SK-N-SH (cell line): Measurements from ENCODE around the gene DNAJC9. TPM values are rescaled to one million over a fixed set of nuclear protein-coding genes. Genes with fewer than 3 reads are reported as not detected.

Source experiments
- CTCF ChIA-PET: fragments of 300-600, 350-600 bp; formaldehyde crosslinking; extraction: SDS; loops from one replicate; lab custom pipeline; 2021; lab: Yijun Ruan, JAX
- POLR2A ChIA-PET: fragments of 350-600 bp; sonication (Branson Sonifier 250); formaldehyde crosslinking; extraction: SDS; loops from one replicate; lab custom pipeline; 2020; ENCODE audit warnings: antibody characterized with exemption, inconsistent platforms; lab: Yijun Ruan, JAX
- DNase-seq: peaks from one replicate; pipeline ENCODE4 v3.0.0; 2012
- H2AFZ ChIP-seq: fragments of 200-600 bp; sonication (generic); 2 replicates; pipeline ENCODE4 v1.8.1; 2016; ENCODE audit warnings: antibody characterized with exemption, mild to moderate bottlenecking, low read depth
- H3F3A ChIP-seq: fragments of 200-600 bp; sonication (generic); replicated peaks from 2 replicates; pipeline ENCODE3; 2016; ENCODE audit warnings: antibody characterized with exemption, mild to moderate bottlenecking; ENCODE audit not compliant: insufficient read depth
- H3K27ac ChIP-seq, 2 experiments: fragments of 200-500 bp in 1 of 2; fragments of 200-600 bp in 1 of 2; sonication (Bioruptor generic) in 1 of 2; sonication (generic), shearing (Covaris generic) in 1 of 2; 2 replicates each; pipeline versions ENCODE4 v1.5.1 to v1.6.1; 2014 to 2016; ENCODE audit warnings: low read depth in 2 of 2, inconsistent platforms in 1 of 2, low read length in 1 of 2, mild to moderate bottlenecking in 1 of 2, mixed read lengths in 1 of 2
- H3K27me3 ChIP-seq: fragments of 200-600 bp; sonication (generic), shearing (Covaris generic); 2 replicates; pipeline ENCODE4 v1.6.1; 2016; ENCODE audit warnings: mixed run types; ENCODE audit not compliant: insufficient read depth
- H3K36me3 ChIP-seq, 2 experiments: fragments of 200-500 bp in 1 of 2; fragments of 200-600 bp in 1 of 2; sonication (Bioruptor generic) in 1 of 2; sonication (generic) in 1 of 2; replicated peaks in 1 of 2; 2 replicates each; pipeline versions ENCODE3 to v1.5.1; 2014 to 2016; ENCODE audit warnings: low read length in 1 of 2, mild to moderate bottlenecking in 1 of 2; ENCODE audit not compliant: insufficient read depth in 2 of 2, control insufficient read depth in 1 of 2
- H3K4me1 ChIP-seq, 2 experiments: fragments of 200-500 bp in 1 of 2; fragments of 200-600 bp in 1 of 2; sonication (Bioruptor generic) in 1 of 2; sonication (generic), shearing (Covaris generic) in 1 of 2; 2 replicates each; pipeline versions ENCODE4 v1.5.1 to v1.6.1; 2014 to 2016; ENCODE audit warnings: low read depth in 1 of 2, low read length in 1 of 2, mixed run types in 1 of 2; ENCODE audit not compliant: insufficient read depth in 2 of 2, control insufficient read depth in 1 of 2
- H3K4me2 ChIP-seq: fragments of 200-600 bp; sonication (generic), shearing (Covaris generic); 2 replicates; pipeline ENCODE4 v1.6.1; 2017; ENCODE audit warnings: mixed run types
- H3K4me3 ChIP-seq, 2 experiments: fragments of 200-500 bp in 1 of 2; fragments of 200-600 bp in 1 of 2; sonication (Bioruptor generic) in 1 of 2; sonication (generic), shearing (Covaris generic) in 1 of 2; 2 replicates each; pipeline versions ENCODE4 v1.5.1 to v1.8.1; 2014 to 2016; ENCODE audit warnings: low read depth in 2 of 2, inconsistent platforms in 1 of 2, low read length in 1 of 2, mild to moderate bottlenecking in 1 of 2, mixed read lengths in 1 of 2, moderate library complexity in 1 of 2
- H3K79me2 ChIP-seq: fragments of 200-600 bp; sonication (generic); 2 replicates; pipeline ENCODE4 v1.8.1; 2017; ENCODE audit warnings: mild to moderate bottlenecking; ENCODE audit not compliant: insufficient read depth
- H3K9ac ChIP-seq: fragments of 200-600 bp; sonication (generic); 2 replicates; pipeline ENCODE4 v1.6.1; 2017; ENCODE audit warnings: mixed run types
- H3K9me2 ChIP-seq: fragments of 200-600 bp; sonication (generic); 2 replicates; pipeline ENCODE4 v1.6.1; 2017; ENCODE audit warnings: mixed run types
- H3K9me3 ChIP-seq: fragments of 200-600 bp; sonication (generic); 2 replicates; pipeline ENCODE4 v1.6.1; 2017; ENCODE audit warnings: mixed run types, mild to moderate bottlenecking, moderate library complexity
- H4K20me1 ChIP-seq: fragments of 200-600 bp; sonication (generic); 2 replicates; pipeline ENCODE4 v1.6.1; 2017; ENCODE audit warnings: mild to moderate bottlenecking, mixed run types; ENCODE audit not compliant: insufficient read depth
- CTCF ChIP-seq: fragments of 200-600 bp; sonication (generic); IDR thresholded peaks from 2 replicates; pipeline ENCODE4 v1.6.1; 2017; ENCODE audit warnings: antibody characterized with exemption, mild to moderate bottlenecking, moderate library complexity
- ELF1 ChIP-seq: IDR thresholded peaks from 2 replicates; pipeline ENCODE4 v1.4.0; 2012
- EP300 ChIP-seq, 2 experiments: IDR thresholded peaks; 2 replicates each; pipeline versions ENCODE4 v1.4.0 to v1.6.1; 2012; ENCODE audit warnings: borderline replicate concordance in 1 of 2, low read depth in 1 of 2, low read length in 1 of 2
- EZH2phosphoT487 ChIP-seq: fragments of 200-600 bp; sonication (generic); IDR thresholded peaks from 2 replicates; pipeline ENCODE4 v1.6.1; 2017; ENCODE audit warnings: low read depth, mixed run types, mild to moderate bottlenecking, antibody characterized with exemption, moderate library complexity, borderline replicate concordance
- FOXJ3 ChIP-seq: sonication (generic); formaldehyde crosslinking; IDR thresholded peaks from 2 replicates; pipeline ENCODE4 v1.5.1; 2020; ENCODE audit warnings: mild to moderate bottlenecking, missing genetic modification reagents
- FOXM1 ChIP-seq: IDR thresholded peaks from 2 replicates; pipeline ENCODE4 v1.4.0; 2012; ENCODE audit warnings: low read depth, mild to moderate bottlenecking
- MEF2A ChIP-seq: IDR thresholded peaks from 2 replicates; pipeline ENCODE4 v1.4.0; 2012; ENCODE audit warnings: low read depth, borderline replicate concordance
- POLR2AphosphoS5 ChIP-seq: IDR thresholded peaks from 2 replicates; pipeline ENCODE4 v1.6.1; 2012; ENCODE audit warnings: low read depth, low read length
- RCOR1 ChIP-seq: fragments of 150-350 bp; IDR thresholded peaks from 2 replicates; pipeline ENCODE4 v1.6.1; 2017; ENCODE audit warnings: antibody characterized with exemption, low read length
- REST ChIP-seq: IDR thresholded peaks from 2 replicates; pipeline ENCODE4 v1.6.1; 2012; ENCODE audit warnings: mild to moderate bottlenecking, low read depth, low read length, moderate library complexity
- RXRA ChIP-seq: IDR thresholded peaks from 2 replicates; pipeline ENCODE4 v1.4.0; 2012; ENCODE audit warnings: low read depth, mild to moderate bottlenecking, borderline replicate concordance
- SIN3A ChIP-seq: IDR thresholded peaks from 2 replicates; pipeline ENCODE4 v1.6.1; 2012; ENCODE audit warnings: low read depth, mild to moderate bottlenecking, low read length, moderate library complexity, borderline replicate concordance
- SMC3 ChIP-seq: IDR thresholded peaks from 2 replicates; pipeline ENCODE4 v1.6.1; 2012; ENCODE audit warnings: low read depth, low read length, improper control_type of control experiment
- TAF1 ChIP-seq: IDR thresholded peaks from 2 replicates; pipeline ENCODE4 v1.6.1; 2012; ENCODE audit warnings: low read depth, mild to moderate bottlenecking, low read length, moderate library complexity, borderline replicate concordance
- TCF12 ChIP-seq: IDR thresholded peaks from 2 replicates; pipeline ENCODE4 v1.4.0; 2012
- USF1 ChIP-seq: IDR thresholded peaks from 2 replicates; pipeline ENCODE4 v1.4.0; 2012; ENCODE audit warnings: low read depth, borderline replicate concordance
- USF2 ChIP-seq: fragments of 150-350 bp; IDR thresholded peaks from 2 replicates; pipeline ENCODE4 v1.6.1; 2017; ENCODE audit warnings: antibody characterized with exemption, low read length, low read depth, borderline replicate concordance
- YY1 ChIP-seq: IDR thresholded peaks from 2 replicates; pipeline ENCODE4 v1.4.0; 2012; ENCODE audit warnings: low read depth, mild to moderate bottlenecking
- WGBS: methylation state at CpG from one replicate; pipeline ENCODE4 v1.1.6; 2017; ENCODE audit warnings: low lambda C conversion rate; 5-methylcytosine and 5-hydroxymethylcytosine counted together
- polyA plus RNA-seq, 3 experiments: library from polyadenylated mRNA; depleted of rRNA; stranded (reverse); fragments of >200 nt; gene quantifications; 2 replicates each; pipeline ENCODE4 v1.2.3, GENCODE V29; 2012

Gene DNAJC9
- polyA plus RNA-seq, 1 of the 3 experiments (the other 2 are of a cell fraction): 23.9 TPM

GRCh38 chr10:73234695-73235094 is 12.4 kb downstream of the DNAJC9 start:
- Histone ChIP-seq H3K4me2 (no peak overlapping the region), H3K9ac (no peak overlapping the region)
- TF ChIP-seq TCF12 (no peak), REST (no peak), RCOR1 (no peak), USF2 (no peak), POLR2AphosphoS5 (no peak), FOXM1 (no peak), EZH2phosphoT487 (no peak), SMC3 (no peak), TAF1 (no peak), EP300 (IDR thresholded peaks at IDR 0.05; ENCODE audit: borderline replicate concordance in 1 of 2, low read depth in 1 of 2, low read length in 1 of 2) (no peak), MEF2A (no peak), FOXJ3 (no peak), YY1 (no peak), SIN3A (no peak), RXRA (no peak), ELF1 (no peak), USF1 (no peak), CTCF (no peak)
- TF ChIP-seq, all 33 proteins: peak for 0
- Histone ChIP-seq H3K27ac (no peak overlapping the region), H3K9me2 (no peaks in the 10 kb centered on the region), H3K4me1 (no peaks in the 10 kb centered on the region), H3K9me3 (no peaks in the 10 kb centered on the region), H3K36me3 (peaks cover 64% of the 10 kb centered on the region in 2 experiments), H2AFZ (no peak overlapping the region), H3F3A (peaks cover 34% of the 10 kb centered on the region), H3K27me3 (no peaks in the 10 kb centered on the region), H3K79me2 (no peaks in the 10 kb centered on the region; the same call in 1 of the 2 replicates), H3K4me3 (no peak overlapping the region), H4K20me1 (no peaks in the 10 kb centered on the region)
- no peak for DNase-seq
- WGBS: 93% methylated on average over 7 of the region's 7 CpGs
- ChIA-PET CTCF (interaction anchor here (0.7 to 1.6 kb wide), 3 partner anchors 13 to 16 kb away, joined by 3 to 6 read pairs (median 3); partner anchors contain the start of gene DNAJC9), POLR2A (interaction anchor here (1.1 kb wide), 1 partner anchor 12 kb away, joined by 3 read pairs; the partner anchor contains the start of gene DNAJC9)
